Measurements from ENCODE around the gene THADA. TPM values are rescaled to one million over a fixed set of nuclear protein-coding genes. Genes with fewer than 3 reads are reported as not detected.

THADA gene
- total RNA-seq, 1 donor from 2014 or later, result 48.4 TPM

DNA sequence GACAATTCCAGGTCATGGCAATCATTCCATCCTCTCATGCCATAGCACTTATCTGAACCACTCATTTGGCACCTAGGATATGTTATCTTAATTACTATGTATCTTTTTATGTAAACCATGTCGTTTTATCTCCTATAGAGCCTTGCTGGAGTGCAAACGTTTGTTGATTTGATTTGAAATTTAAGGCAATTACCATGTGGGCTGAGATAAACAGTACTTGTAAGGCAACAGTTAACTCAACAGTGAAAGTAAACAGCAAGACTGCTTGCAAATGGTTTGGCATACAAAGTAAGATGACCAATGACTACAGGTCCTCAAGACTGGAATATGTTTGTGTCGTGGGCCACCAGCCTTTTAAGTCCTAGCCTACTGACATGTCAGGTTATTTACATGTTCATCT, 235.7 kb downstream of the THADA start:
- intact Hi-C loops (cut with micrococcal nuclease), result no loop called here
- DNase-seq (ENCODE audit: low spot score), result no peak
- Mint-ChIP-seq H3K4me3 (ENCODE audit: low read depth) (no peak overlapping the region), H3K9me3 (no peaks in the 10 kb centered on the region), H3K27ac (no peak overlapping the region), H3K4me1 (ENCODE audit: low read depth) (no peaks in the 10 kb centered on the region), H3K36me3 (ENCODE audit: low read depth) (peaks cover 3% of the 10 kb centered on the region), H3K27me3 (ENCODE audit: low read depth) (no peaks in the 10 kb centered on the region)

DNA sequence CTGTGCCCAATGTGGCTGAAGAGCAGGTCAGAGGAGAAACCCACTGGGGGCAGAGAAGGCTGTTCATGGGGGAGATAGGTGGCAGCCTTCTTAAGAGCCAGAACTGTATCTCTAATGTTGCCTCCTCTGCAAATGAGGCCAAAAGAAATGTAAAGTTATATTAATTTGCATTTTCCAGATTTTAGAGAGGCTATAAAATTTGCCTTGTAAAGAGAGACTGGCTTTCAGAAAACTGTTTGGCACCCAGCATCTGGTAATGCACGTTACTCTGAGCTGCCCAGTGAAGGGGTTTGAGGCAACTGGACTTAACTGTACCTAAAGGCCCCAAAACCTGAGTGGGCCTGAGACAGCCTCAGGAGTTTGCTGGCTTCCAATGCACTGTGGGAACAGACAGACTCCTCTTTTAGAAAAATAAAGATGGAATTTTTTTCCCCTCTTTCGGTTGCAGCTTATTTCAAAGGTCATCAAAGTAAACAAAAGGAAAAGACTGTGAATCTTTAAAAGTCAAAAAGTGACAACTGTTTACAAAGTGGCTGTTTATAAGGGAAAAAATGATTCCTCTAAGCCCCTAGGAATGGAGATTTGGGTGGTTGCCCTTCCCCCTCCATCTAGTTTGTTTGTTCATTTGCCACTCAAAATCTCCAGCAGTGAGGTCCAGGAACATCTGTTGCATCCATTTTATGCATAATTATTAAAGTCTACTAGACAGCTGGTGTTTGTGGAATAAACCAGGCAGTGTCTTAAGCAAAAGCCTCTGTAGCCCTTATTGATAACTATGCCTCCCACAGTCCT, 237.2 kb downstream of the THADA start:
- intact Hi-C loops (cut with micrococcal nuclease), result no loop called here
- no peaks in the 10 kb centered on the region for H3K36me3 Mint-ChIP-seq (ENCODE audit: low read depth)
- H3K27me3 Mint-ChIP-seq (ENCODE audit: low read depth), result no peaks in the 10 kb centered on the region
- H3K9me3 Mint-ChIP-seq, result no peaks in the 10 kb centered on the region
- no peaks in the 10 kb centered on the region for H3K4me1 Mint-ChIP-seq (ENCODE audit: low read depth)
- DNase-seq (ENCODE audit: low spot score), result no peak
- H3K4me3 Mint-ChIP-seq (ENCODE audit: low read depth), result no peak overlapping the region
- H3K27ac Mint-ChIP-seq, result no peak overlapping the region

DNA sequence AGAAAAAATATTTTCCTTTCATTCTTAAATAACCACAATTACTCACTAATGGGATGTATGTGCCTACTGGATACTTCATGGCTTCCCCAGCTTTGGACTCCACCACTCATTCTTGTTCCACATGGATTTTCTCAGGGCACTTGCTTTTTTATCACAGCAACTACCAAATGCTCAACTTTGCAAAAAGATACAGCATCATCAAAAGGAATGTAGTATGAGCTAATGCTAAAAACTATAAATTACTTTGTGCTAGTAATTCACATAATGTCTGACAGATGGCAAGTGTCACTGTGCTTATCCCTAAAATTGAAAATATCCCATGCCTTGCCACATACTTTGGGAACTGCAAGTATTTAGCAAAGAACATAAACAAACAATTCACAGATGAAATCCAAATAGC, 239.1 kb downstream of the THADA start:
- Mint-ChIP-seq H3K4me1 (ENCODE audit: low read depth) (no peaks in the 10 kb centered on the region), H3K27ac (no peak overlapping the region), H3K9me3 (no peaks in the 10 kb centered on the region), H3K27me3 (ENCODE audit: low read depth) (no peaks in the 10 kb centered on the region), H3K4me3 (ENCODE audit: low read depth) (no peak overlapping the region), H3K36me3 (ENCODE audit: low read depth) (no peaks in the 10 kb centered on the region)
- intact Hi-C loops (cut with micrococcal nuclease), result no loop called here
- DNase-seq (ENCODE audit: low spot score), result no peak

DNA sequence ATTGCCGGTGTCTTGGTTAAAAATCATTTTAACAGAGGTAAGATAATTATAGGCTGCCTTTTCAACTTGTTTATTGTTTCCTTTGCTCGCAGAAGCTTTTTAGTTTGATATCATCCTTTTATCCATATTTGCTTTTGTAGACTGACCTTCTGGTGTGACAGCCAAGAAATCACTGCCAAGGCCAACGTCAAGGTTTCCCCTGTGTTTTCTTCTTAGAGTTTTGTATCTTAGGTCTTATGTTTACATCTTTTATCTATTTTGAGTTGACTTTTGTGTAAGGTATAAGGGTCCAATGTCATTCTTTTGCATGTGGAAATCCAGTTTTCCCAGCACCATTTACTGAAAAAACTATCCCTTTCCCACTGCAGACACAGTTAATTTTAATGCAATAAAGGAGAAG, 240.4 kb downstream of the THADA start:
- Mint-ChIP-seq H3K27me3 (ENCODE audit: low read depth) (no peaks in the 10 kb centered on the region), H3K4me1 (ENCODE audit: low read depth) (no peaks in the 10 kb centered on the region), H3K9me3 (no peaks in the 10 kb centered on the region), H3K36me3 (ENCODE audit: low read depth) (peaks cover 3% of the 10 kb centered on the region), H3K27ac (no peak overlapping the region), H3K4me3 (ENCODE audit: low read depth) (no peak overlapping the region)
- intact Hi-C loops (cut with micrococcal nuclease), result no loop called here
- no peak for DNase-seq (ENCODE audit: low spot score)

DNA sequence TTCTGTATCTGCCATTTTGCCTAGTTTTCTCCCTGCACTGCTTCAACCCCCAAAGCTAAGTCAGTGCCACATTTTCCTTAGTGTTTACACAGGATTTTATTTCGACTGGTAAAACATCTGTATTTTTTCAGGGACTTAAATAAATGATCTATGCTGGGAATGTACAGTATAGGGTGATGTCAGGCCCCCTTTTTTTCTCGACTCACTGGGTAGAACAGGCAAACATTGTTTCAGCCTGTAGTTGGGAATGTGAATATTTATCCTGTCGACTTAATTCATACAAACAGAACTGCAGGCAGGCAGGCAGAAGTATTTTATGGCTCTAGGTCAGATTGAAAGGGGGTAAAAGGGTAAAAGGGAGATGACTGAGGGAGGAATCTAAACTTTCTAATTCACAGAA, 245.9 kb downstream of the THADA start:
- peaks cover 3% of the 10 kb centered on the region for H3K4me1 Mint-ChIP-seq (ENCODE audit: low read depth)
- peaks cover 3% of the 10 kb centered on the region for H3K36me3 Mint-ChIP-seq (ENCODE audit: low read depth)
- intact Hi-C loops (cut with micrococcal nuclease), result no loop called here
- no peak overlapping the region for H3K4me3 Mint-ChIP-seq (ENCODE audit: low read depth)
- no peak overlapping the region for H3K27ac Mint-ChIP-seq
- DNase-seq (ENCODE audit: low spot score), result no peak
- no peaks in the 10 kb centered on the region for H3K27me3 Mint-ChIP-seq (ENCODE audit: low read depth)
- H3K9me3 Mint-ChIP-seq, result no peaks in the 10 kb centered on the region

DNA sequence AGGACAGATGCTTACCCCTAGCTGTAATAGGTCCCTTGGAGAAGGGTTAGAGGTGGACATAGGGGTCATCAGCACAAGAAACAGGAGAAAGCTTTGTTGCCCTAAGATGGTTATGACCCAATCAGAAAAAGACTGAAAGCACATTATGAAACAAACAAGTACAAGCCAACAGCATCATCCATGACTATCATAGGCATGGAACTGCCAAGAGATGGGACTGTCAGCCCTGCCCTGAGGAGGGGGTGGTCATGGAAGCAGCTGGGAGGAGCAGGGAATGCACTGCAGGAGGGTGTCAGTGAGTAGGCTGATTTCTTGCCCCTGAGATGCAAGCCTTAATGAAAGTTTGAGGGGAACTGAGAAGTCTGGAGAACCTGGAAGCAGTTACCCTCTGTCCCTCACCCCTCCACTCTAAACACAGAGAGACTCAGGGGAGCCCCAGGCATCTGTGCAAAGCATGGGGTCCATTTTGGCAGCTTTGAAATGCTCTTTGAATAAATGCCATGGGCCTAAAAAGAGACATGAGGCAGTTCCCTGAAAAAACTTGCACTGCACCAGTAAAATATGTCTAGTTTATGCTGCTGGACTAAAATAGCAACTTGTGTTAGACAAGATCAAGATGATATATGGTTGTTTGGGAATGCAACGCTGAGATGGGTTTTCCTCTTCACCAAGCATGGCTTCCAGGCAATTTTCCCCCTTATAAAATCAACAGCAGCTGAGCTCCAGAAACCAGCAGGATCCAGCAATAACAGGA, 246.8 kb downstream of the THADA start:
- H3K27me3 Mint-ChIP-seq (ENCODE audit: low read depth), result no peaks in the 10 kb centered on the region
- H3K9me3 Mint-ChIP-seq, result no peaks in the 10 kb centered on the region
- H3K4me3 Mint-ChIP-seq (ENCODE audit: low read depth), result no peak overlapping the region
- intact Hi-C loops (cut with micrococcal nuclease), result no loop called here
- H3K27ac Mint-ChIP-seq, result no peak overlapping the region
- DNase-seq (ENCODE audit: low spot score), result no peak
- H3K4me1 Mint-ChIP-seq (ENCODE audit: low read depth), result peaks cover 7% of the 10 kb centered on the region
- peaks cover 9% of the 10 kb centered on the region for H3K36me3 Mint-ChIP-seq (ENCODE audit: low read depth)

DNA sequence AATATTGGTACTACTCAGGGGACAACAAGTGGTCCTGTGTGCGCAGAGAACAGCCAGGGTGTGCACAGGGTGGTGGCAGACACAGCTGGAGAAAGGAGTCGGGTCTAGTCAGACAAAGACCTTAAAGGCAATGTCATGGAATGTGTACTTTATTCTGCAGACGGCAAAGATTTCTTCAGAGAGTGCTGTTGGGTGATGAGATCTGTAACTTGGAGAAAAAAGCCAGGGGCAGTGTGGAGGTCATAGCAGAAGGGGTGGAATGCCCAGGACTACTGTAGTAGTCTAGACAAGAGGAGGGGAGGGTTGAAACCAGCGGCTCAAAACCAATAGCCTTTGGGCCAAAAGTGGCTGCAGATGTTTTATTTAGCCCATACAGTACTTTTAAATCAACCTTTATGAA, 248.1 kb downstream of the THADA start:
- intact Hi-C loops (cut with micrococcal nuclease), result no loop called here
- Mint-ChIP-seq H3K27ac (no peak overlapping the region), H3K4me3 (ENCODE audit: low read depth) (no peak overlapping the region), H3K36me3 (ENCODE audit: low read depth) (peaks cover 17% of the 10 kb centered on the region), H3K4me1 (ENCODE audit: low read depth) (peaks cover 7% of the 10 kb centered on the region), H3K9me3 (no peaks in the 10 kb centered on the region), H3K27me3 (ENCODE audit: low read depth) (no peaks in the 10 kb centered on the region)
- DNase-seq (ENCODE audit: low spot score), result no peak

DNA sequence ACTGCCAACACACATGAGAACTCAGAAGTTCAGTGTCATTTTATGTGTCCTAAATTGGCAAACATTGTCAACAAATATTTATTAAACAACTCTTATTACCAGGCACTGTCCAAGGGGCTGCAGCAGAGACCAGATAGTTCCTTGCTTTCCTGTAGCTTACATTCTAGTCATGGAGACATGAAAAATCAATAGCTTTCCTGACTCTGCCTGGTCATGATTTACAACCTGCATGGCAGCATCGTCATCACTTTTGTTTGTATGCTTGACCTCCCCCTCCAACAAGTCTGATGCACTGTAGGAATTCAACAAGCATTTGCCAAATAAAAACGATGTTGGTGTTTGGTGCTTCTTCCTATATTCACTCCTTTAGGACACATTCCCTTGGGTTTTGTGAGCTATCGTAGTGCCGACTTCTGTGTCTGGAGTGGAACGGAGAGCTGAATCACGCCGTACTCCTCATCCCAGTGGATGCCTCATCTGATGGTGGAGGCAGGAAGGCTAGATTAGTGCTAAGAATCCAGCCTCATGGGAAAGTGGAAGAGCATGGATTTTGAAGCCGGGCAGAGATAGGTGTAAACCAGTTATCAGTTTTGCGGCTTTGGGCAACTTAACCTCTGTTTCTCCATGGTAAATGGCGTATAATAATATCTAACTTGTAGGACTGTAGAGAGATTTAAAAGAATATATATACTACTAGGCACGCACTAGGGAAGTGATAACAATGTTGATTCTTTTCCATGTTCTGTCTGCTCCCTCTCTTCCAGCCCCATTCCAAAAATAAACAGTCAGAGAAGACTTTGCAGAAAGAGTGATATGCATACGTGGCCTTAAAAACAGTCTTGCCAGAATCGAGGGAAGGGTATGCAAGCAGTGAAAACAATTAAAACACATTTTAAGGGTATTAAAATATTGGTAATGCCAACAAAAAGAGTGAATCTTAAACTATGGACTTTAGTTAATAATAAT, 249.0 kb downstream of the THADA start:
- no peak overlapping the region for H3K4me3 Mint-ChIP-seq (ENCODE audit: low read depth)
- H3K27ac Mint-ChIP-seq, result no peak overlapping the region
- intact Hi-C loops (cut with micrococcal nuclease), result no loop called here
- peaks cover 7% of the 10 kb centered on the region for H3K4me1 Mint-ChIP-seq (ENCODE audit: low read depth)
- no peak for DNase-seq (ENCODE audit: low spot score)
- H3K27me3 Mint-ChIP-seq (ENCODE audit: low read depth), result no peaks in the 10 kb centered on the region
- H3K36me3 Mint-ChIP-seq (ENCODE audit: low read depth), result peaks cover 22% of the 10 kb centered on the region
- no peaks in the 10 kb centered on the region for H3K9me3 Mint-ChIP-seq

DNA sequence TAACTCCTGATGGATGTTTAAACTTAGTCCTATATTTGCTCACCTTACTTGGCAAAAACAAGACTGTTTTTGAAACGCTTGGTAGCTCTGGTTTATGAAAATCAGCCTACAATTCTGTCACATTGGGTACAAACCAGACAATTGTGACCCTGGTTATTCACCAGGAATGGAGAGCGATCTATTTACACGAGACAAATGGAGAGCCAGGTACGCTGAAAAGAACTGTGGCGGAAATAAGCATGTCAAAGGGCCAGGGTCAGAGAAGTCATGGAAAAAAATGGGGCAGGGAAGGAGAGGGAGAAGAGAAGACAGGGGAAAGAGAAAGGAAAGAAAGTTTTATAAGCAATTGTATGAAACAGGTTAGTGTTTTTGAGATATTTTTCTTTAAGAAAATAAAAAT, 250.0 kb downstream of the THADA start:
- Mint-ChIP-seq H3K4me1 (ENCODE audit: low read depth) (peaks cover 7% of the 10 kb centered on the region), H3K4me3 (ENCODE audit: low read depth) (no peak overlapping the region), H3K9me3 (no peaks in the 10 kb centered on the region), H3K27me3 (ENCODE audit: low read depth) (no peaks in the 10 kb centered on the region), H3K36me3 (ENCODE audit: low read depth) (peaks cover 19% of the 10 kb centered on the region), H3K27ac (no peak overlapping the region)
- DNase-seq (ENCODE audit: low spot score), result no peak
- intact Hi-C loops (cut with micrococcal nuclease), result no loop called here

DNA sequence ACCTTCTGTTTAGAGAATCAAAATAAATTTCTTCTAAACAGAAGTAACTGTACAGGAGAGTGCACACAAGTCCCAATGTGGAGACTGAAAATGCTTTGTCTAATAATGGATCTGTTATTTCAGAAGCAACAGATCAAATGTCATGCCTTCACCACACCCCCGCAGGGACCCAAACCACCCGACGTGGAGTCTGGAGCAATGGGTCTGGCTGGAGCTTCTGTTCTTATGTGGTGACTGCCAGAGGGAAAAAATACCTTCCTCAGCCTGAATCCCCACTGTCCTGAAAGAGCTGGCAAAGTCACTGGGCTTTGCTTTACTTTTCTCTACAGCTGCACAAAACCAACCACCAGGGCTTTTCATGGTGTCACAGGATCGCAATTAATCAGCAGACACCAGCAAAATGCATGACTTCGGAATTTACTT, 250.4 kb downstream of the THADA start:
- no peaks in the 10 kb centered on the region for H3K27me3 Mint-ChIP-seq (ENCODE audit: low read depth)
- H3K36me3 Mint-ChIP-seq (ENCODE audit: low read depth), result peaks cover 19% of the 10 kb centered on the region
- intact Hi-C loops (cut with micrococcal nuclease), result no loop called here
- H3K27ac Mint-ChIP-seq, result no peak overlapping the region
- no peaks in the 10 kb centered on the region for H3K9me3 Mint-ChIP-seq
- H3K4me3 Mint-ChIP-seq (ENCODE audit: low read depth), result no peak overlapping the region
- peaks cover 7% of the 10 kb centered on the region for H3K4me1 Mint-ChIP-seq (ENCODE audit: low read depth)
- DNase-seq (ENCODE audit: low spot score), result no peak

DNA sequence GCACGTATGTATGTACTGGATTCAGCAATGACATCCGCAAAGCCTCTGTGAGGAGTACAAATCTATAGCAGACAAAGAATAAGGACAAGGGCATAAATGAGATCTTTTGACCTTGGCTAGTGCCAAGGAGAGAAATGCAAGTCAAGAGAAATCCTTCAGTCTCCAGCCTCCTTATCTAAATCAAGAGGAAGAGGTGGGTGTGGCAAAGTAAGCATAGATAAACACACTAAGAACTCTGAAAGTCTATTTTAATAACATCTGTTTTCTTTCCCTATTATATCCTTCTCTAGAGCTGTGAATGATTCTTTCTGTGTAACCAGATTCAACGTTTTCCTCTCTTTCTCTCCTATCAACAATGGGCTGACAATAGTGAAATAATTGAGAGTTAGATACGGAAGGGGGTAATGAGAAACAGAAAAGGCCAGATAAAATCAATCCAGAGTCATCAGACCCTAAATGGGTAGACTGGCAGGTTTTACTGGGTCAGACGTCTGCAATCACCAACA, 250.9 kb downstream of the THADA start:
- peaks cover 19% of the 10 kb centered on the region for H3K36me3 Mint-ChIP-seq (ENCODE audit: low read depth)
- H3K27me3 Mint-ChIP-seq (ENCODE audit: low read depth), result no peaks in the 10 kb centered on the region
- no peak for DNase-seq (ENCODE audit: low spot score)
- no peak overlapping the region for H3K27ac Mint-ChIP-seq
- no peaks in the 10 kb centered on the region for H3K9me3 Mint-ChIP-seq
- H3K4me3 Mint-ChIP-seq (ENCODE audit: low read depth), result no peak overlapping the region
- intact Hi-C loops (cut with micrococcal nuclease), result no loop called here
- peaks cover 7% of the 10 kb centered on the region for H3K4me1 Mint-ChIP-seq (ENCODE audit: low read depth)

DNA sequence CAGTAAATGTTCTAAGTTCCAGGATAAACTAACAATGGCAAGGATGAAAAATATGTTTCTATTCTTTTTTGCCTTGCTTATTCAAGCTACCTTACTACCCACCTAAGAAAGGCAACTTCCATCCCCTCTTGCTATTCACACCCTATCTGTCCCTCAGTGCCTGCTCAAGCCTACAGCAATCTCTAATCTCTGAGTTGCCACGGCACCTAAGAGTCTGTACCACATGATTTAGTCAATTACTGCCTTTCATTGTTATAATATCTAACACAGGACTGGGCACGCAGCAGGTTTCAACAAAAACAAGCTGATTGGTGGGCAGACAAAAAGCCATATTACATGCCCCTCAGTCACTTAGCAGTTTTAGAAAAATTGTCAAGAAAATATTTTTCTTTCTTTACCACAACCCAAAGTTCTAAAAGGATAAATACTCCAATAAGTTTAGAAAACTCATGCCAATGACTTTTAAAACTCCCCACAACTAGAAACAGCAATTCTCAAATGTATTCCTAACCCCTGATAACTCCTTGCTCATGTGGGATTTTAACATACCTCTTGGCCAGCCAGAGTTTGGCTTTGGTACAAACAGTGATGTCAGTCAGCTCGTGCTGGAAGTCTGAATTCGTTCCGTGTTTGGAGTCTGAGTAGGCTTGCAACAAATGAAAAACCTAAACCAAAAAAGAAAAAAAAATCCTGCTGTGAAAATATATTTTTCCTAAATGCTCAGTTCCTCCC, 252.1 kb downstream of the THADA start:
- Mint-ChIP-seq H3K4me3 (ENCODE audit: low read depth) (no peak overlapping the region), H3K9me3 (no peaks in the 10 kb centered on the region), H3K4me1 (ENCODE audit: low read depth) (peaks cover 7% of the 10 kb centered on the region), H3K36me3 (ENCODE audit: low read depth) (peaks cover 19% of the 10 kb centered on the region), H3K27ac (no peak overlapping the region), H3K27me3 (ENCODE audit: low read depth) (no peaks in the 10 kb centered on the region)
- no peak for DNase-seq (ENCODE audit: low spot score)
- intact Hi-C loops (cut with micrococcal nuclease), result no loop called here
